T-cell (primary cell): Measurements from ENCODE around the gene CCBE1. TPM values are rescaled to one million over a fixed set of nuclear protein-coding genes. Genes with fewer than 3 reads are reported as not detected.

Source experiments
- ATAC-seq, 4 experiments: fragments of 200-7000 bp in 3 of 4; fragments of 150-1000 bp in 1 of 4; cut with Tn5 transposase; replicated peaks in 1 of 4; 1 replicate in 3 of 4; 2 replicates in 1 of 4; pipeline ENCODE4 v1.10.0; 2021; ENCODE audit warnings: moderate library complexity in 3 of 4, mild to moderate bottlenecking in 2 of 4, moderate number of reproducible peaks in 1 of 4
- CTCF ChIA-PET, 2 donors: fragments of 300-600 bp; sonication (Branson Sonifier 250); formaldehyde crosslinking; loops; one replicate each; lab custom pipeline; 2022; ENCODE audit warnings: antibody characterized with exemption in 2 of 2; lab: Charles Lee
- POLR2A ChIA-PET, 2 donors: fragments of 300-600 bp; sonication (Branson Sonifier 250); formaldehyde crosslinking; loops; one replicate each; lab custom pipeline; 2022; ENCODE audit warnings: antibody characterized with exemption in 2 of 2; lab: Charles Lee
- DNase-seq, 35 experiments: peaks; one replicate each; pipeline versions ENCODE4 v3.0.0 to v3.0.0-alpha.2; 2013 to 2023
- H3K27ac ChIP-seq: one replicate; pipeline ENCODE4 v1.5.1; 2013; ENCODE audit warnings: low read length
- H3K27me3 ChIP-seq, 2 experiments: replicated peaks in 1 of 2; 1 replicate in 1 of 2; 2 replicates in 1 of 2; pipeline versions ENCODE4 v1.6.1 to v1.7.0; 2013; ENCODE audit warnings: low read length in 1 of 2, mixed read lengths in 1 of 2; ENCODE audit not compliant: control insufficient read depth in 2 of 2, insufficient read depth in 2 of 2; ENCODE audit errors: extremely low read depth in 1 of 2
- H3K36me3 ChIP-seq, 2 donors: 1 replicate in 1 of 2; 2 replicates in 1 of 2; pipeline versions ENCODE4 v1.6.1 to v1.7.0; 2013; ENCODE audit warnings: low read length in 1 of 2; ENCODE audit not compliant: control insufficient read depth in 2 of 2, insufficient read depth in 1 of 2; ENCODE audit errors: extremely low read depth in 1 of 2
- H3K4me1 ChIP-seq, 2 experiments: 1 replicate in 1 of 2; 2 replicates in 1 of 2; pipeline versions ENCODE4 v1.6.1 to v1.7.0; 2013; ENCODE audit warnings: low read length in 2 of 2, mixed read lengths in 1 of 2; ENCODE audit not compliant: insufficient read depth in 2 of 2, control insufficient read depth in 1 of 2; ENCODE audit errors: extremely low read depth in 1 of 2
- H3K4me3 ChIP-seq, 2 donors: 1 replicate in 1 of 2; 2 replicates in 1 of 2; pipeline versions ENCODE4 v1.5.1 to v1.7.0; 2013; ENCODE audit warnings: mild to moderate bottlenecking in 2 of 2, low read length in 1 of 2, moderate library complexity in 1 of 2; ENCODE audit not compliant: control insufficient read depth in 1 of 2; ENCODE audit errors: extremely low read depth in 1 of 2
- H3K9me3 ChIP-seq: 2 replicates; pipeline ENCODE4 v1.7.0; 2013
- H3K27ac Mint-ChIP-seq, 2 donors: one replicate each; pipeline ENCODE4 v1.8.0; 2020 to 2021; ENCODE audit warnings: mild to moderate bottlenecking in 2 of 2, mixed read lengths in 2 of 2
- H3K27me3 Mint-ChIP-seq, 2 donors: one replicate each; pipeline ENCODE4 v1.8.0; 2021 to 2022; ENCODE audit warnings: mixed read lengths in 2 of 2
- H3K36me3 Mint-ChIP-seq: one replicate; pipeline ENCODE4 v1.8.0; 2021; ENCODE audit warnings: mixed read lengths
- H3K4me1 Mint-ChIP-seq, 3 donors: one replicate each; pipeline ENCODE4 v1.8.0; 2020 to 2022; ENCODE audit warnings: mixed read lengths in 3 of 3, mild to moderate bottlenecking in 1 of 3
- H3K4me3 Mint-ChIP-seq, 3 donors: one replicate each; pipeline ENCODE4 v1.8.0; 2020 to 2022; ENCODE audit warnings: mild to moderate bottlenecking in 3 of 3, mixed read lengths in 3 of 3, moderate library complexity in 3 of 3
- H3K9me3 Mint-ChIP-seq, 3 donors: one replicate each; pipeline ENCODE4 v1.8.0; 2020 to 2022; ENCODE audit warnings: mixed read lengths in 3 of 3
- WGBS: methylation state at CpG from one replicate; pipeline ENCODE4 v1.1.5; 2013; ENCODE audit warnings: missing lambda C conversion rate; ENCODE audit not compliant: insufficient coverage; 5-methylcytosine and 5-hydroxymethylcytosine counted together
- total RNA-seq, 35 experiments: library from RNA in 6 of 35; stranded (reverse) in 6 of 35; fragments of 120-200 nt in 1 of 35; gene quantifications; one replicate each; pipeline versions ENCODE4 v1.2.1 to v1.2.4 and lab custom pipeline; 2013 to 2026

The CCBE1 gene
- total RNA-seq, 5 donors from 2014 or later (not counting 1 experiment from before 2014, with no cell fraction given): 0.07 to 0.32 (median 0.29) TPM; not detected in 2

DNA sequence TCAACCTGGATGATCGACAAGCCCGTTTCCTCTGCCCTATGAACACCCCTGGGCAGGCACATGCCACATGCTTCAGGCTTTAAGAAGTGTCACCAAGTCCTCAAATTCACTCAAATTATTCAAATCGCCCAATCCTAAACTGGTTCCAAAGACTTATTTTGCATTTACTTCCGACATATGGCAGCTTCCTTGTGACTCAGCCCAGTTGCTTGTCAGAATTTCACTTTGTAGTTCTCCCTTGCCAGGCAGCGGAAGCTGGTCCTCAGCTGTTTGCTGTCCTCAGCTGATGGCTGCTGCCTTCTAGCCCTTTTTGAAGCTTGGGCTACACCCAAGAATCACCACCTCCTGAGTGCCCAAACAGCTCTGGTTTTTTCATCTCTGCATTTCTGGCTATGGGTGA is 232.7 kb downstream of the CCBE1 start:
- Mint-ChIP-seq H3K9me3 (no peaks in the 10 kb centered on the region), H3K27me3 (peaks cover 5 to 13% of the 10 kb centered on the region in 2 donors), H3K27ac (no peak overlapping the region), H3K4me3 (no peak overlapping the region), H3K36me3 (no peaks in the 10 kb centered on the region), H3K4me1 (no peaks in the 10 kb centered on the region)
- DNase-seq (no peak), ATAC-seq (no peak)
- CTCF ChIA-PET: no interaction called here
- Histone ChIP-seq H3K4me3 (no peak overlapping the region), H3K27me3 (peaks cover 0 to 7% of the 10 kb centered on the region in 2 experiments), H3K27ac (no peak overlapping the region), H3K36me3 (no peaks in the 10 kb centered on the region), H3K9me3 (no peaks in the 10 kb centered on the region), H3K4me1 (no peaks in the 10 kb centered on the region)
- POLR2A ChIA-PET: no interaction called here
- WGBS: 76% methylated on average over 5 of the region's 5 CpGs

DNA sequence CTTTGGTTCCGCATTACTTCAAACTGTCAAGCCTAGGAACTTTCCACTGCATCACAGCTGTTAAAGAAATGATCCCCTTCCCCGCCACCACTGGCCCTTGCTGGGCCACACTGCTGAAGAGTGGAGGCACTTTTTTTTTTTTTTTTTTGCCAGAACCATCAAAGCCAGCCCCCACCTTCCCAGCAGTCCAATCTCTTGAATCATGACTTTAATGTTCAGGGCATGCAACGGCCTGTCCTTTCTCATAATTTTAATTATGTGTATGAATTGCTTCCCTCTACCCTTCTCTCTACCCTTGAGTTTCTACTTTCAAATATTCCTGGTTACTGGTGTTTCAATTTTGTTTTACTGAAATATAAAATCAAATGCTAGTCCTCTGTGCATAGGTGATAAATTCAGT is 236.1 kb downstream of the CCBE1 start:
- H3K27me3 ChIP-seq: peaks cover 0 to 7% of the 10 kb centered on the region in 2 experiments
- H3K4me3 ChIP-seq: no peak overlapping the region
- no peaks in the 10 kb centered on the region for H3K36me3 ChIP-seq
- ChIA-PET POLR2A (no interaction called here), CTCF (interaction anchor here (0.7 to 2.2 kb wide), 3 partner anchors 9 to 1962 kb away, joined by 5 to 7 read pairs (median 7); no protein-coding TSS in a partner anchor)
- H3K4me1 ChIP-seq: no peaks in the 10 kb centered on the region
- DNase-seq: no peak
- Mint-ChIP-seq H3K4me1 (no peaks in the 10 kb centered on the region), H3K27ac (no peak overlapping the region), H3K4me3 (no peak overlapping the region), H3K36me3 (no peaks in the 10 kb centered on the region), H3K9me3 (no peaks in the 10 kb centered on the region), H3K27me3 (peaks cover 8 to 9% of the 10 kb centered on the region in 2 donors)
- no peak overlapping the region for H3K27ac ChIP-seq
- no peaks in the 10 kb centered on the region for H3K9me3 ChIP-seq
- ATAC-seq: no peak
- WGBS: 80% methylated on average over 1 of the region's 3 CpGs

DNA sequence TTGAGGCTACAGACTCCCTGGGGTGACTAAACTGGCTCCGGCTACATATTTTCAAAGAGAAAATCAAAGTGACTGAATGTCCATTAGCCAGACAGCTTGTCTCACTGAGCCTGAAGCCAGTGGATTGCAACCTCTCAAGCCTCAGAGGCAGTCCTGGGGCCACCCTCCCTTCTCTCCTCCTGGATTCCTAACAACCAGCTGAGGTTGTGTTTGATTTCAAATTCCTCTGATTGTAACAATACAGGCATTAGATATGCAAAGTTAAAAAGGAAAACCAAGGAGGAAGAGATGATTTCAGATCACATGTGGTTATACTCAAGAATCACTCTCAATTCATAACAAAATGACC is 237.2 kb downstream of the CCBE1 start:
- POLR2A ChIA-PET: no interaction called here
- Histone ChIP-seq H3K4me1 (no peaks in the 10 kb centered on the region), H3K36me3 (no peaks in the 10 kb centered on the region), H3K27ac (no peak overlapping the region), H3K27me3 (peaks cover 0 to 7% of the 10 kb centered on the region in 2 experiments), H3K9me3 (no peaks in the 10 kb centered on the region), H3K4me3 (no peak overlapping the region)
- ATAC-seq: no peak
- H3K9me3 Mint-ChIP-seq: no peaks in the 10 kb centered on the region
- no peaks in the 10 kb centered on the region for H3K4me1 Mint-ChIP-seq
- peaks cover 8 to 9% of the 10 kb centered on the region in 2 donors for H3K27me3 Mint-ChIP-seq
- CTCF ChIA-PET: interaction anchor here (0.6 to 2.2 kb wide), 4 partner anchors 10 to 1089 kb away, joined by 3 to 7 read pairs (median 6); no protein-coding TSS in a partner anchor
- no peak for DNase-seq
- no peak overlapping the region for H3K4me3 Mint-ChIP-seq
- H3K27ac Mint-ChIP-seq: no peak overlapping the region
- 100% methylated on average over 1 of the region's 1 CpG for WGBS
- H3K36me3 Mint-ChIP-seq: no peaks in the 10 kb centered on the region

DNA sequence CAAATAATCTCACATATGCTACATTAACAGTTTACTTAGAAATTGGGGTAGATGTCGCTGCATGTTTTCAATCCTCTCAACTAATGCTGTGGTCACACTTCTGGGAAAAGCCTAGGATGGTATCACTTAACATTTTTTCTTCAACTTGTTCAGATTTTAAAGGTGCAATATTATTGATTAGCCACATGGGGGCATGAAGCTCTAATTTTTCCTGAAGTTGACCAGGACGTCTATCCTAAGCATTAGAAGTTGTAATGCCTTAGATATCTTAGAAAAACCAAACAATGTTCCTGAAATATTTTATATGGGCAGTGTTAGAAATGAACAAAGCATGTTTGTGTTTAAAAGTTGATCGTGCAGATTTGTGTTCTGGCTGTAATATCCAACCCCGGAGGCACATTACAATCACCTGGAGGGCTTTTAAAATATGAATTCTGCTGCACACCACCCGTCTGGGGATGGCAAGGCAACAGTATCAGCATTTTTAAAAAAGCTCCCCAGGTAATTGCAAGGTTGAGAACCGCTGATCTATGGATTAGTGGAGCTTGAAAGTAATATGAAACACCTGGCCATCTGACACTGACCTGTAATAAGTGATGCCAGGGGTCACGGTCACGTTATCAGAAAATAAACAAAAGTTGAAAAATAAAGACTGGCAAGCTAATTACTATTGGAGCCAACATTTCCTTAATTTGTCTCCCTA is 237.7 kb downstream of the CCBE1 start:
- no peaks in the 10 kb centered on the region for H3K9me3 ChIP-seq
- POLR2A ChIA-PET: no interaction called here
- no peak overlapping the region for H3K27ac Mint-ChIP-seq
- H3K4me1 Mint-ChIP-seq: no peaks in the 10 kb centered on the region
- H3K9me3 Mint-ChIP-seq: no peaks in the 10 kb centered on the region
- ATAC-seq (no peak), DNase-seq (peak in 1 of 35 experiments; percentile 6)
- peaks cover 0 to 2% of the 10 kb centered on the region in 2 experiments for H3K27me3 ChIP-seq
- no peak overlapping the region for H3K27ac ChIP-seq
- no peaks in the 10 kb centered on the region for H3K36me3 Mint-ChIP-seq
- H3K36me3 ChIP-seq: no peaks in the 10 kb centered on the region
- no peaks in the 10 kb centered on the region for H3K4me1 ChIP-seq
- H3K27me3 Mint-ChIP-seq: peaks cover 9% of the 10 kb centered on the region in 2 donors
- CTCF ChIA-PET: interaction anchor here (0.6 to 2.2 kb wide), 5 partner anchors 10 to 1090 kb away, joined by 3 to 12 read pairs (median 7); no protein-coding TSS in a partner anchor
- H3K4me3 Mint-ChIP-seq: no peak overlapping the region
- 13% methylated on average over 3 of the region's 8 CpGs for WGBS
- no peak overlapping the region for H3K4me3 ChIP-seq

DNA sequence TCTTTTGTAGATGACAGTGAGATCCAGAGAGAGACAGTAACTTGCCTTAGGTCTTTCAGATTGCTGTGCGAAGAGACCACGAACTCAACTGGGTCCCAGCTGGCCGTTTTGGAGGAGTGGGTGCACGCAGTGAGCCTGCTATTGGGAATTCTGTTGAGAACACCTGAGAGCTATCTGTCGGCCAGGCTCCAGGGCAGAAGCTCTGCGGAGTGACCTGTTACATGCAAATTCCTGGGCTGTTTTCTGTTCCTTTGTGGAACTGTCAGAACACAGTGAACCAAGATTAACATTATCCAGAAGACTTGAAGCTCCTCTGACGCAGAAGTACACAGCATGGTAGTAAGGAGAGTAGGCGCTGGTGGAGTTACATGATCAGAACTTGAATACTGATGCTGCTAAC is 238.6 kb downstream of the CCBE1 start:
- Histone ChIP-seq H3K27me3 (no peaks in the 10 kb centered on the region), H3K9me3 (no peaks in the 10 kb centered on the region), H3K4me3 (no peak overlapping the region), H3K27ac (no peak overlapping the region), H3K36me3 (no peaks in the 10 kb centered on the region), H3K4me1 (no peaks in the 10 kb centered on the region)
- ChIA-PET CTCF (interaction anchor here (0.5 to 1.5 kb wide), 2 partner anchors 365 to 1639 kb away, joined by 3 to 12 read pairs; no protein-coding TSS in a partner anchor), POLR2A (no interaction called here)
- Mint-ChIP-seq H3K4me1 (no peaks in the 10 kb centered on the region), H3K27ac (no peak overlapping the region), H3K36me3 (no peaks in the 10 kb centered on the region), H3K27me3 (peaks cover 7 to 8% of the 10 kb centered on the region in 2 donors), H3K4me3 (no peak overlapping the region), H3K9me3 (no peaks in the 10 kb centered on the region)
- ATAC-seq: no peak
- DNase-seq: no peak
- 55% methylated on average over 7 of the region's 8 CpGs for WGBS

DNA sequence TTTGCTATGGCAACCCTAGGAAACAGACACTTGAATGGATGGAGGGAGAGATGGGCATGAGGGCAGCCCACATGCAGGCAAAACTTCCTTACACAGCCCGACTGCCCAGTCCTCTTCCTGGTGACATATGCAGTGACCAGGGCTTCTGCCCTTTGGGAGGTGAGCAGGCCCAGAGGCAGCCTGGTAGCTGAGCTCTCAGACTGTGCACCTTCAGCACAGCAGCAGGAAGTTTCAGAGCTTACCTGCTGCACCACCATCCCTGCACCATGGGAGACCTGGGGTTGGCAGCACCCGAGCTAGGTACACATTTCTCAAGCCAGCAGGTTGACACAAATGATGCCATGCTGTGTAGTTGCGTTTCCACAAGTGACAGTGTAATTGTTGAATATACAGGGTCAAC is 240.6 kb downstream of the CCBE1 start:
- H3K27ac Mint-ChIP-seq: no peak overlapping the region
- no peaks in the 10 kb centered on the region for H3K36me3 Mint-ChIP-seq
- Histone ChIP-seq H3K4me1 (no peaks in the 10 kb centered on the region), H3K36me3 (no peaks in the 10 kb centered on the region), H3K9me3 (no peaks in the 10 kb centered on the region), H3K4me3 (no peak overlapping the region), H3K27me3 (no peaks in the 10 kb centered on the region), H3K27ac (no peak overlapping the region)
- no peak for DNase-seq
- POLR2A ChIA-PET: no interaction called here
- CTCF ChIA-PET: no interaction called here
- no peaks in the 10 kb centered on the region for H3K9me3 Mint-ChIP-seq
- no peaks in the 10 kb centered on the region for H3K4me1 Mint-ChIP-seq
- H3K4me3 Mint-ChIP-seq: no peak overlapping the region
- ATAC-seq: no peak
- WGBS: 57% methylated on average over 3 of the region's 3 CpGs
- peaks cover 3 to 8% of the 10 kb centered on the region in 2 donors for H3K27me3 Mint-ChIP-seq
